ENCODE measurements around the gene TMBIM1.

Gene TMBIM1

DNA sequence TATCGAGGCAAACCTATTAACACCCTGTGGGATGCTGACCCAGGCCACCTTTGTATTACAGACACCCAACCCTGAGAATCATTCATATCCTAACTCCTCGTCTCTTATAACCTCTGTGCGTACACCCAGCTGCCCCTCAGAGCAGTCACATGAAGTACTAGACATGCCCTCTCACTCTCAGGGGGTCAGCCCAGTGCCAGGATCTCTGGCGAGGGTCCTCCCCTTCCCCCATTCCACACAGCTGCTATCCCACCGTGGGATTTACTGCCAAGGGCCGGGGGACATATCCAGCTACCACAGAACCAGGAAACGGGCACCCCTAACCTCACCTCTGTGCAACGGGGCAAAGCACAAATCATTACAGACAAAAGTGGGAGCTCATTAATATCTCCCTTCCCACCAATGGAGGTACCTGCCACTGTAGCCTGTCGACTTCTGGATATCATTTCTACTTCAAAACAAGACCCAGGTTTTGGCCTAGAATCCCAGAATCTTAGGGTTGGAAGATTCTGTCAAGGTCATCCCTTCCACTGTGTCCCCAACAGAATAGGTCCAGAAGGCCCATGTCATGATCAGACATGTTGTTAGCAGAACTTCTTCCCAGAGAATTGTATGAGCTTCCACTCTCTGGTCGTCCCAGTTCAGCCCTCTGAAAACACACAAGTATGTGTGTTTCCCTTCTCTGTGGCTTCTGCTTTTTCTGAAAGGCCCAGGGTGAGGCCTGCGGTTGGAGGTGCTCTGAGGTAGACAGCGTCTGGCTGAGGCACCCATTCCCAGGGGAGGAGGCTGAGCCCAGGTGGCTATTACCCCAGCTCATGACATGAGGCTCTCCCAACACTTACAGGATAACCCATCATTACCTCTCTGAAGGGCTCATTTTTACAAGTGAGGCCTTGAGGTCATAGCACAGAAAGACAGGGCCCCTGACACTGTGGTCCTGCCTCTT is 1.7 kb downstream of the TMBIM1 start:
- DNase-seq (ENCODE audit: low spot score): no peak
- H3K4me3 ChIP-seq: peak overlapping the region; percentile 92
- TF ChIP-seq, protein P1, sequence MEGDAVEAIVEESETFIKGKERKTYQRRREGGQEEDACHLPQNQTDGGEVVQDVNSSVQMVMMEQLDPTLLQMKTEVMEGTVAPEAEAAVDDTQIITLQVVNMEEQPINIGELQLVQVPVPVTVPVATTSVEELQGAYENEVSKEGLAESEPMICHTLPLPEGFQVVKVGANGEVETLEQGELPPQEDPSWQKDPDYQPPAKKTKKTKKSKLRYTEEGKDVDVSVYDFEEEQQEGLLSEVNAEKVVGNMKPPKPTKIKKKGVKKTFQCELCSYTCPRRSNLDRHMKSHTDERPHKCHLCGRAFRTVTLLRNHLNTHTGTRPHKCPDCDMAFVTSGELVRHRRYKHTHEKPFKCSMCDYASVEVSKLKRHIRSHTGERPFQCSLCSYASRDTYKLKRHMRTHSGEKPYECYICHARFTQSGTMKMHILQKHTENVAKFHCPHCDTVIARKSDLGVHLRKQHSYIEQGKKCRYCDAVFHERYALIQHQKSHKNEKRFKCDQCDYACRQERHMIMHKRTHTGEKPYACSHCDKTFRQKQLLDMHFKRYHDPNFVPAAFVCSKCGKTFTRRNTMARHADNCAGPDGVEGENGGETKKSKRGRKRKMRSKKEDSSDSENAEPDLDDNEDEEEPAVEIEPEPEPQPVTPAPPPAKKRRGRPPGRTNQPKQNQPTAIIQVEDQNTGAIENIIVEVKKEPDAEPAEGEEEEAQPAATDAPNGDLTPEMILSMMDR (IDR thresholded peaks at IDR 0.05): no peak
- peak overlapping the region; percentile 97 to 98 for H3K27ac ChIP-seq

DNA sequence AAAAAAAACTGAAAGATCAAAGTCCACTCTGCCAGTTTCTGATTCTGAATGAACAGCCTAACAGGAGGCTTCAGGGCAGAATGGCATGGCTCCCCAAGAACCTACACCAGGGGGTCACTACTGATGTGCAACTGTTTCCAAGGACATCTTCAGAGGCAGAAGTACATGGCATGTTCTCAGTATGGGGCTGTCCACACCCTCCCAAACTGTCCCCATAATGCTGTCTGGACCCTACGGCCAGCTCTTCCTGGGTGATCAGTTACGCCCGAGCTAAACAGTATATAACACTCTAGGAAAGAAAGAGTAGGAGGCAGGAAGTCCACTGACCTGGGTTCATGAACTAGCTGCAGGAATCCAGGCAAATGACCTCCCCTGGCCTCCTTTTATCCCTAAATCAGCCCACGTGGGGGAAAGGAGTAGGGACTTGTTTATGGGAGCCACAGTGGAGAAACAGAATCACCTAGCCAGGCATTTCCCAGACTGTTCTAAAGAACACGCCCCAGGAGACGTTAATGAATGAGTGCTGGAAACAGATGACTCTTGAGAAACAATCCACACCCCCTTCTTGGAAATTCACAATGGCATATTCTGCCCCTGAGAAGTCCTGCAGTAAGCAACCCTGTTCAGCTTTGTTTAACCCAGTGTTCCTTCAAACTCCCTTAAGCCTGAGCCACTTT is 2.5 kb downstream of the TMBIM1 start:
- TF ChIP-seq, protein P1 (IDR thresholded peaks at IDR 0.05): no peak
- Histone ChIP-seq H3K27ac (peak overlapping the region; percentile 97 to 98), H3K4me3 (peak overlapping the region; percentile 92)
- DNase-seq (ENCODE audit: low spot score): no peak

DNA sequence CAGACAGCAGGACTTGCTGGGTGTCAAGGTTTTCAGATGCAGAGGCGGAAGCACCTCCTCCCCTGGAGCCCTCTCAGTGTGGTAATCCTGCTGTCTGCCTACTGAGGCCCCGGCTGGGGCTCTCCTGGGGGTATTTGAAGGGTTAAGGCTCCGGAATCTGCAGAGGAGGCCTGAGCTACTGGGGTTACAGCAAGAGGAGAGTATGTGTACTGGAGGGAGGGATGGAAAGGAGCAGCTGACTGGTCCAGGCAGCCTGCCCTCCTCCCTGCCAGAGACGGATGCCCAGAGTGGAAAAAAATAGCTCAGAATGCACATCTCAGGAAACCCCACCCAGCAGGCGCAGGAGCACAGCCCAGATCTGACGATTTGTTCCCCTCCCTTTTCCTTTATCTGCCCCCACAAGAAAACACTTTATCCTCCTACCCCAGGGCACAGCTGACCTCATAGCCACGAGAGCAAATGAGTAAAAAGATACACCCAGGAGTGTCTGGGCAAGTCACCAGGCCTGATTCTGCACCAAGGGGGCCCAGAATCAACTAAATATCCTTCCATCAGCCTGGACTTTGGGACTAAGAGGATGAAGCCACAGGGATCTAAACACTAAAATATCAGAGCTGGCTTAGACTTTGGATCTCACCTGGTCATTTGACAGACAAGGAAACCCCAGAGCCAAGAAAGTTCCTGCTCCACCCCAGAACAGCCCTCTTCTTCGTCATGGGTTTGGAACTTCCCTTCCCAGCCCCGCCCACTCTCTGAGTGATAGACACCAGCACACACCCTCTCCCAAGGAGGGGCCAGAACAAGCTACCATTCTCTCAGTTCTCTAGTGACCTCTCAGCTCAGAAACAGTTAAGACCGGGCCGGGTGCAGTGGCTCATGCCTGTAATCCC is 5.5 kb downstream of the TMBIM1 start:
- peak overlapping the region; percentile 73 for H3K4me3 ChIP-seq
- TF ChIP-seq, protein P1 (IDR thresholded peaks at IDR 0.05): no peak
- H3K27ac ChIP-seq: peak overlapping the region; percentile 97 to 98
- DNase-seq (ENCODE audit: low spot score): peak; percentile 96

DNA sequence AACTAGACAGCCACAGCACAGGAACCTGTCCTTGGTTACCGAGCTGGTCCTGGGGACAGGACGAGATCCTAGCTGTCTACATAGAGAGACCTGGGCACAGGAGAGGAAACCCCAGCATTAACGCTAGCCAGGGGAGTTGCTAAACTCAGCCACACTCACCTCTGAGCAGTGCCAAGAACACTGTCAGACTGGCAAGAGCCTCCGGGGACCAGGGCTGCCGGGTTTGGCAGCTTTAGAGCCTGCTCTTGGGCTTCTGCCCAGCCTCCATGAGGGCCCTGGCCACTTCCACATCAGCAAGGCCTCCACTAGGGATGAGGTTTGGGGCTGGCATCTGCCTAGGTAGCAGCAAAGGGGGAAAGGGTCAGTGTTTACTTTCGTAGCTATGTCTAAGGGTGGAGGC is 6.7 kb downstream of the TMBIM1 start:
- peak; percentile 90 for DNase-seq (ENCODE audit: low spot score)
- TF ChIP-seq, protein P1 (IDR thresholded peaks at IDR 0.05): no peak

DNA sequence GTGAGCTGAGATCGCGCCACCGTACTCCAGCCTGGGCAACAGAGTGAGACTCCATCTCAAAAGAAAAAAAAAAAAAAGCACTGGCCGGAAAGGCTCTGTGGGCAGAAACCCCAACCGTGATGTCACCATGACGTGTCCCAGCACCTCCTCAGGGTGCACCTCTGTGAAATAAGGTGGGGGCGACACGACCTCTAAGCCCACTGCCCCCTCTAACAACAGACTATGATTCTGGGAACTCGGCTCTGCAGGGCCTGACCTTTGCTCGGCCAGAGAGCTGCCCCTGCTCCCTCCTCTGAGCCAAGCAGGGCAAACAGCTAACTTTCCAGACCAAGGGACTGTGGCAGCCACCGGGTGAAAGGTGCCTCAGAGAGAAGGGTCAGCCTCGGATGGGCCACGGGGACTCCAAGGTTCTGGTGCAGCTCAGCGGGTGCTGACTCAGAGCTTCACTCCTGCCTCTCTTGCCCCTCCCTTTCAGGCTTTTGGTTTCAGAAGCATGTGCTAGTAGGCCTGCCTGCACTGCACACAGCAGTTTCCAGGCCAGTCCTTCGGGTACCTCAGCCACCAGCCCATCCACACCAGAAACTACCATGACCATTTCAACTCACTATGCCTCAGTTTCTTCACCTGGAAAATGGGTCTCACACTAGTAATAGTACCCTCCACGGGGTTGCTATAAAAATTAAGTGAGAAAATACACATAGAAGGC is 8.0 kb downstream of the TMBIM1 start:
- TF ChIP-seq, protein P1 (IDR thresholded peaks at IDR 0.05): no peak
- DNase-seq (ENCODE audit: low spot score): peak; percentile 85
- Histone ChIP-seq H3K27ac (peak overlapping the region; percentile 97 to 98), H3K4me3 (peak overlapping the region; percentile 59)

More for the DNA sequence above, 6.7 kb downstream of the TMBIM1 start:
- Histone ChIP-seq H3K27ac (peak overlapping the region; percentile 97 to 98), H3K4me3 (peak overlapping the region; percentile 73)
